Measurements from ENCODE around the gene CCDC149.

The CCDC149 gene

DNA sequence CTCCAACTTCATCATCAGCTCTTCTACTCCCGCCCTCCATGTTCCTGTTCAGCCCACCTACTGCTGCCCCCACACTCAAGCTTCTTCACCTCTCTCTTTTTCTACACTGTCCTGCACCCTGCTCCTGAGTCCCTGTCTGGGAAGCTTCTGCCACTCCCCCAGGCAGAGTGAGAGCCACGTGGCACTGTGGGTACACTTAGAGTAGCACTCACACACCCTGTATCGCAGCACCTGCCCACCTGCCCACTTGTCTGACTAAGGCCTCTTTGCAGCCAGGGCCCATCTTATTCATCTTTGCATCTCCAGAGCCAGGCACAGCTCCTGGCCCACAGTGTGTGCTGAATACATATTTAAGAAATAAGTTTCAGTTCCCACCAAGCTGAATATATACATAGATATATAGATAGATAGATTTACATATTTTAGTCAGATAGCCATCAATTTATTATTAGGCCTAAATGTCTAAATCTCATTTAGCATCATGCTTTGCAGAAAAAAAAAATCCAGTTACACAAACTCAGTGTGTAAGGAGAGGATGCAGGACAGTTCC, 24.9 kb downstream of the CCDC149 start:
- DNase-seq (ENCODE audit: low spot score), result no peak
- POLR2A ChIA-PET (ENCODE audit: low non-redundant PET), result no interaction called here
- CTCF ChIA-PET, result no interaction called here
- no peak overlapping the region for H3K27ac ChIP-seq
- no peak for TF ChIP-seq CTCF (conservative IDR thresholded peaks at IDR 0.05; ENCODE audit: low read depth)

DNA sequence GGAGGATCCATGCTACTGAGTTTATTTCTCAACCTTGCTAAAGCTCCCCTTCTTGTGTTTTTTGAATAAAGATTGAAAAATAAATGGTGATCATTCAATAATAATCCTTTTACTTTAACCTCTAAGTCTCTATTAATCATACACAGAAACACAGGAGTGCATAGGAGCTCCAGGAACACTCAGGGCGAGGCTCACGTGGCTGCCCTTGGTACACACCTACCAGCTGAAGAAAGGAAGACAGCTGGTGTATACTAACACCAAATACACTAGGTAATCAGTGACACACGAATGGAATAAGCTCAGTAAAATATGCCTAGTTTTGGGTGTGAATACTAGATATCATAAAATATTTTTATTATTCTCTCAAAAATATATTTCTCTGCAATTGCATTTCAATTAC, 26.2 kb downstream of the CCDC149 start:
- ChIA-PET CTCF (no interaction called here), POLR2A (ENCODE audit: low non-redundant PET) (no interaction called here)
- TF ChIP-seq CTCF (conservative IDR thresholded peaks at IDR 0.05; ENCODE audit: low read depth), result no peak
- no peak for DNase-seq (ENCODE audit: low spot score)
- H3K27ac ChIP-seq, result no peak overlapping the region

GRCh38 chr4:24885342-24885741, 27.5 kb downstream of the CCDC149 start:
- ChIA-PET CTCF (no interaction called here), POLR2A (ENCODE audit: low non-redundant PET) (no interaction called here)
- DNase-seq (ENCODE audit: low spot score), result no peak
- TF ChIP-seq CTCF (conservative IDR thresholded peaks at IDR 0.05; ENCODE audit: low read depth), result no peak
- no peak overlapping the region for H3K27ac ChIP-seq

GRCh38 chr4:24884902-24885301, 27.9 kb downstream of the CCDC149 start:
- no peak for DNase-seq (ENCODE audit: low spot score)
- CTCF ChIA-PET, result no interaction called here
- no peak for TF ChIP-seq CTCF (conservative IDR thresholded peaks at IDR 0.05; ENCODE audit: low read depth)
- POLR2A ChIA-PET (ENCODE audit: low non-redundant PET), result no interaction called here
- H3K27ac ChIP-seq, result no peak overlapping the region

GRCh38 chr4:24881508-24882196, 31.2 kb downstream of the CCDC149 start:
- TF ChIP-seq CTCF (conservative IDR thresholded peaks at IDR 0.05; ENCODE audit: low read depth), result no peak
- no peak overlapping the region for H3K27ac ChIP-seq
- ChIA-PET POLR2A (ENCODE audit: low non-redundant PET) (no interaction called here), CTCF (no interaction called here)
- no peak for DNase-seq (ENCODE audit: low spot score)

DNA sequence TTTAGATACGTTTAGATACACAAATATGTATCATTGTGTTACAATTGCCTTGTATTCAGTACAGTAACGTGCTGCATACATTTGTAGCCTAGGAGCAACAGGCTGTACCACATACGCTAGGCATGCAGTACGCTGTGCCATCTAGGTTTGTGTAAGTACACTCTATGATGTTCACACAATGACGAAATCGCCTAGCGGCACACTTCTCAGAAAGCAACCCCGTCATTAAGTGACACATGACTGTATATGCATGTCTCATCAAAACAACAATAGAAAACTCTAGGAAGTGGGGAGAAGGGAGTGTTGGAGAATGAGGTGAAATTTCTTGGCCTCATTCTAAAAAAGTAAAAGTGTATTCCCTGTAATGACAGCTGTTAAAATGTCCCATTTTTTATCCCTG, 32.7 kb downstream of the CCDC149 start:
- H3K27ac ChIP-seq, result no peak overlapping the region
- POLR2A ChIA-PET (ENCODE audit: low non-redundant PET), result no interaction called here
- CTCF ChIA-PET, result interaction anchor here (0.6 kb wide), 1 partner anchor 273 kb away, joined by 3 read pairs; no protein-coding TSS in a partner anchor
- no peak for DNase-seq (ENCODE audit: low spot score)
- TF ChIP-seq CTCF (conservative IDR thresholded peaks at IDR 0.05; ENCODE audit: low read depth), result no peak
